Skeletal muscle cell (primary cell): ENCODE results near the gene USP37.
"Not testable (repeated sequence)": the region's sequence is repeated elsewhere in the genome, so short reads cannot be mapped to it uniquely, and the experiment has no call there.

Source experiments
- DNase-seq: peaks from one replicate; pipeline ENCODE4 v3.0.0-alpha.2; 2010; ENCODE audit warnings: low read depth
- H3K4me3 ChIP-seq: 2 replicates; pipeline ENCODE4 v1.5.1; 2011; ENCODE audit warnings: low read depth, mild to moderate bottlenecking, control low read depth, low read length, moderate library complexity

Gene USP37

GRCh38 chr2:218558986-218559385 lies 9.2 kb downstream of the USP37 start:
- no peak for DNase-seq
- H3K4me3 ChIP-seq, result no peak overlapping the region

GRCh38 chr2:218557941-218558340 lies 10.2 kb downstream of the USP37 start:
- DNase-seq, result no peak
- H3K4me3 ChIP-seq, result no peak overlapping the region

GRCh38 chr2:218555527-218555926 lies 12.6 kb downstream of the USP37 start:
- no peak overlapping the region for H3K4me3 ChIP-seq
- DNase-seq, result no peak

GRCh38 chr2:218554225-218554624 lies 13.9 kb downstream of the USP37 start:
- not testable (repeated sequence) for DNase-seq, H3K4me3 ChIP-seq

GRCh38 chr2:218547978-218548377 lies 20.2 kb downstream of the USP37 start:
- H3K4me3 ChIP-seq, result no peak overlapping the region
- no peak for DNase-seq

GRCh38 chr2:218547511-218547910 lies 20.6 kb downstream of the USP37 start:
- no peak overlapping the region for H3K4me3 ChIP-seq
- no peak for DNase-seq

- no peak for DNase-seq
- H3K4me3 ChIP-seq, result no peak overlapping the region
Observed at GRCh38 chr2:218546012-218546411, 22.1 kb downstream of the USP37 start.

- no peak for DNase-seq
- H3K4me3 ChIP-seq, result no peak overlapping the region
Observed at GRCh38 chr2:218540015-218540414, 28.1 kb downstream of the USP37 start.

GRCh38 chr2:218536804-218537494 lies 31.2 kb downstream of the USP37 start:
- no peak for DNase-seq
- H3K4me3 ChIP-seq, result no peak overlapping the region

GRCh38 chr2:218529990-218530389 lies 38.2 kb downstream of the USP37 start:
- DNase-seq, result no peak
- no peak overlapping the region for H3K4me3 ChIP-seq

GRCh38 chr2:218528409-218528808 lies 39.7 kb downstream of the USP37 start:
- not testable (repeated sequence) for H3K4me3 ChIP-seq, DNase-seq

GRCh38 chr2:218523651-218524050 lies 44.5 kb downstream of the USP37 start:
- no peak for DNase-seq
- no peak overlapping the region for H3K4me3 ChIP-seq

GRCh38 chr2:218518876-218519275 lies 49.3 kb downstream of the USP37 start:
- no peak overlapping the region for H3K4me3 ChIP-seq
- no peak for DNase-seq

- H3K4me3 ChIP-seq, result no peak overlapping the region
- no peak for DNase-seq
Observed at GRCh38 chr2:218517434-218518206, 50.5 kb downstream of the USP37 start.

- H3K4me3 ChIP-seq, result no peak overlapping the region
- DNase-seq, result no peak
Observed at GRCh38 chr2:218516614-218517013, 51.5 kb downstream of the USP37 start.

GRCh38 chr2:218513676-218514075 lies 54.5 kb downstream of the USP37 start:
- DNase-seq, result no peak
- H3K4me3 ChIP-seq, result no peak overlapping the region

GRCh38 chr2:218508299-218508698 lies 59.9 kb downstream of the USP37 start:
- no peak for DNase-seq
- no peak overlapping the region for H3K4me3 ChIP-seq

- H3K4me3 ChIP-seq, result no peak overlapping the region
- no peak for DNase-seq
Observed at GRCh38 chr2:218505754-218506371, 62.3 kb downstream of the USP37 start.

GRCh38 chr2:218501665-218502064 lies 66.5 kb downstream of the USP37 start:
- no peak overlapping the region for H3K4me3 ChIP-seq

GRCh38 chr2:218500501-218501060 lies 67.6 kb downstream of the USP37 start:
- DNase-seq, result no peak
- no peak overlapping the region for H3K4me3 ChIP-seq

More at GRCh38 chr2:218501665-218502064, 66.5 kb downstream of the USP37 start:
- no peak for DNase-seq
